NCI-H1436 (cell line): ENCODE results near the gene SUB1.
"Not testable (repeated sequence)": the region's sequence is repeated elsewhere in the genome, so short reads cannot be mapped to it uniquely, and the experiment has no call there.

ENCODE experiments used
- DNase-seq: peaks from one replicate; lab custom pipeline; 2025; lab: John Stamatoyannopoulos, UW

Gene SUB1

DNA sequence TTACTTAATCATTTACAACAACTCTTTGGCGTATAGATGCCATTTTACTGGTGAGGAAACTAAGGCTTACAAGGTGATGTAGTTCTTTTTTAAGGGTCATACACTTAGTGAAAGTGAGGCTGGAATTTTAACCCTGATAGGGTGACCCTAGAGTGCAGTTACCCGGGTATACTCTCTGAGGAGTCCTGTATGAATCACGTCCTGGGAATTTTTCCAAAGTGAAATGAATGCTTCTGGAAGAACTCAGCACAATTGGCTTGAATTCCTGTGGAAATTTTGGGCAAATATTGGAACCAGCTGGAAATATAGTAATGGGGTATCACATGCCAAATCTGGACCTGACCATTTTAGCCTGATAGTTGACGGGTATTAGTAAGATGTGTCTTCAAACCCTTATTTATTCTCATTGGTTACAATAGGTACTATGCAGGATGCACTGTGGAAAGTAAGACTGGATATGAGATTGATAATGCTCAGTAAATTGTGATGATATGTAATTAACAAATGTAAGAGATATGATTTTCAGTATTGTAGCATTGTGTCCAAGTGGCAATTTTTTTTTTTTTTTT, 14.8 kb downstream of the SUB1 start:
- DNase-seq = no peak

DNA sequence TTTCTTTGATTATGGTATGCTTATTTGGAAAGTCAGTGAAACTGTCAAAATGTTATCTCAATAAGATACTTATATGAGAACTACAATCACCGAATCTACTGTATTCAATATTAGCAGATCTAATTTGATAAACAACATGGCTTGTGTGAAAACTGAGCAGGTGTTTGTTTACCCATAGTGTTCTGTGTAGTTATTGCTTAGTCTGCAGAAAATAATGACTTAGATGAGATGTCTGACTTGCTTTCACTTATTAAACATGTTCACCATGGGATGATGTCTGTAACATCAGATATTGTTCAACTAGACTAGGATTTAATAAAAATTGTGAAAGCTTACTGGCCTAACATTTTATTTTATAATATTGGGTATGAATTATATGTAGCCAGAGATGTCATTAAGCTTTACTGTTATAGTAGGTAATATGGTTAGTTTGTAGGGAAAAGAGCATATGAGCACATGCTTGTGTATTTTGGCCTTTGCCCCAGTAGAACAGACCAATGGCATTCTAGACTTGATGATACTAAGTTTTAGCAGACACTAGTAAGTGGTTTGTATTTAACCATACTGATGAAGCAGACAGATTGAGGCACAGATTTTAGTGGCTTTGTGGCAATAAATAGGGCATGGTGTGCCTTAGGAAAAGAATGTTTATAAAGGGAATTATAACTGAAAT, 16.4 kb downstream of the SUB1 start:
- DNase-seq = no peak

GRCh38 chr5:32602906-32603305, 17.5 kb downstream of the SUB1 start:
- DNase-seq = no peak

DNA sequence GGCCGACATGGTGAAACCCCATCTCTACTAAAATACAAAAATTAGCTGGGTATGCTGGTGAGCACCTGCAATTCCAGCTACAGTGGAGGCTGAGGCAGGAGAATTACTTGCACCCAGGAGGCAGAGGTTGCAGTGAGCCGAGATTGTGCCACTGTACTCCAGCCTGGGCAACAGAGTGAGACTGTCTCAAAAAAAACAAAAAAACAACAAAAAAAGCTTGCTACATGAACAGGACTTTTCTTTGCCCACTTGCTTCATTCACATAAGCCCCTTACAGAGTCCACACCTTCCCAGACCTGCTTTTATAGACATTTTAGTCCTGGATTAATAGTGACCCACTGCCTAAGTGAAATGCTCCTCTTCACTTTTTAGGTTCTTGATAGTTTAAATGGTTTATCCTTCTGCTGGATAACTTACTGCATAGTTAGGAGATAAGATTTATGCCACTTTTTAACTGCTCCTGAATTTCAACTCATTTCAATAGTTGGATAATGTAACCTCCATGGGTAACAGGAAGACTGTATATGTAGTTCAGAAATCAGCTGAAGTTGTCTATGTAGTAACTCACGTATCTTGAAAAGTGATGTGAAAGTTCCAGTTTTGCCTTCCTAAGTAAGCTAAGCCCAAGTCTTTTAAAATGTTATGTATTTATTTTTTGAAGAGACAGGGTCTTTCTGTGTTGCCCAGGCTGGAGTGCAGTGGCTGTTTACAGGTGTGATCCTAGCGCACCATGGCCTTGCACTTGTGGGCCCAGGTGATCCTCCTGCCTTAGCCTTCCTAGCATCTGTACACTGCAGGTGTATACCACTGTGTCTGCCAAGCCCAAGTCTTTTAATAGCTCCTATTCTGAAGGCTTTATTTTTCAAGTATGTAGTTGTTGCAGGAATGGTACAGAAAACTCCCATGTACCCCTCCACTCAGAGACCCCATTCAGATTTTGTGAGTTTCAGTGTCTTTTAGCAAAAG, 19.7 kb downstream of the SUB1 start:
- DNase-seq = no peak

GRCh38 chr5:32605766-32606152, 20.4 kb downstream of the SUB1 start:
- DNase-seq = no peak

- DNase-seq = no peak
Measured at GRCh38 chr5:32612134-32612888, 27.0 kb downstream of the SUB1 start.

GRCh38 chr5:32613050-32613672, 27.8 kb downstream of the SUB1 start:
- peak; percentile 72 for DNase-seq

- no peak for DNase-seq
Measured at GRCh38 chr5:32615236-32615635, 29.9 kb downstream of the SUB1 start.

GRCh38 chr5:32618962-32619361, 33.6 kb downstream of the SUB1 start:
- no peak for DNase-seq

DNA sequence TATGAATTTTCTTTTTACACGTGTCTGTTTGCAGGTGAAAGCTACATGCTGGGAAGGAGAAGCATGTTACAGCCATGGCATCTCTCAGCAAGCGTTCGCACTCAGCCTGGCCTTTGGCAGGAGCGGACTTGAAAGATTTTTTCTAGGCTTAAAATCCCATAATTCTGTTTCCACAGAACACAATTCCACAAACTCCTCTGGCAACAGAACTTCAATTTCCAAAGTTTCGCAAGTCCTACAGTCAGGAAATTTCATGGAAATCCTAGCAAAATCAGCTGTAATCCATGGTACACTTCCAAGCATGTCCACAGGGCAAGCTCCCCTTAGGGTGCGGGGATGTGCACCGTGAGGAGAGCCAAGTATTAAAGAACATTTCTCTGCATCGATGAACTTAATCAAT, 35.9 kb downstream of the SUB1 start:
- DNase-seq = no peak

- DNase-seq = no peak
Measured at GRCh38 chr5:32625106-32625505, 39.7 kb downstream of the SUB1 start.

GRCh38 chr5:32625547-32625946, 40.2 kb downstream of the SUB1 start:
- DNase-seq = no peak

DNA sequence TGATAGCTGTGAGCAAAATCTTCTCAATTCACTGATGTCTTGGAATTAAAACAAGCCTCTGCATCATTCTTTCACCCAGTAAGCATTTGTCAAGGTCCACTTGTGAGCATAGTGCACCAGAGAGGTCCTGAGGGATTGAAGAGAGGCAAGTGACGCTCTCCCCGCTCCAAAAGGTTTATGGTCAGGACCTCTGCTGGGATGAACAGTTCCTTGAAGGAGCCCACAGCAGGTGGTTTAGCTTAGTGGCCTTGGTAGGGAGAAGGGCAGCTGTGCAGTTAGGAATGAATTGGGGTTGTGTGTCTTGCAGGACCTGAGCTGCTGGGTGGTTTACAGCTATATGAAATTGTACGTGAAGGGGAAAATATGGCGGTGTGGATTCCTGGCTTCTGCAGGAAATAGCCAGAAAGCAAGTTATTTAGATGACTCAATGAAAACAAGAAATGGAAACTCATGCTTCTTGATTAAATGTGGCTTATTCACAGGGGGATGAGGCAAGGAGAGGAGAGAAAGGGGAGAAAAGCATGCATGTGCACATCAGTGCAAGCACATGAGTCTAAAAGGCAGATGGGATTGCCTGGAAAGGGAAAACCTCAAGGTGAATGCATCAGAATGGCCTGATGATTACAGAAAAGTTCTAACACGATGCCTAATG, 42.0 kb downstream of the SUB1 start:
- DNase-seq = no peak

DNA sequence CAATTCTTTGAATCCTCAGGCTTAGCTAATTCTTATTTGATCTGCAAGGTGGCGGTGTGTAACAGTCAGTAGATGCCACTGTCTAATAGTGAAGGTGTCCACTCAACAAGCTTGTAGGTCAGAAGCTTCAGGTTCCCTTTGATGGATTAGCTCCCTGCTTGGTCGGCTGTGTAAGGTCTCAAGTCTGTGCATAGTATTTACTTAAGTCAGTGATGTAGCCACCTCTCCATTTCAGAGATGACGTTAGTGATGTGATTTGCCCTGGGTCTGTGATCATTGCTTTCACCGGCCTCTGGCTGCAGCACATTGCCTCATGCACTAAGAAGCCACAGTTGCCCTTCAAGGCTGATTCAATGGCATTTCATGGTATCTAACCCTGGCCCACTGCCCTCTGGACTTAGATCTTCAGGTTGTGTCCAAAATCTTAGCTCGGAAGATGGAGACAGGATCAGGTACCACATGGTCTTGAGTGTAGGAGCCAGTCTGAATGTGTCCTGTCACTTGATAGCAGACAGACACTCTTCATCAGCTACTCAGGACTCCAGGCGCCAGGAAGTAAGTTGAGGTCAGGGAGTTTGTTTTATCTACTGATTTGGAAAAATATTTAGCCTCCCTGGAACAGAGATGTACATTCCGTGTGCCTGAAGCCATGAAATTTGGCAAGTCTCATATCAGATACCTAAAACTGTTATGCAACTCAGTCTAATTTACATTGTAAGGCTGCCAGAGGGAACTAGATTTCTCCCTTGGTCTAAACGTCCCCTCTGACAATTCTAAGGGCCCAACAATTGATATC, 42.9 kb downstream of the SUB1 start:
- DNase-seq = no peak

DNA sequence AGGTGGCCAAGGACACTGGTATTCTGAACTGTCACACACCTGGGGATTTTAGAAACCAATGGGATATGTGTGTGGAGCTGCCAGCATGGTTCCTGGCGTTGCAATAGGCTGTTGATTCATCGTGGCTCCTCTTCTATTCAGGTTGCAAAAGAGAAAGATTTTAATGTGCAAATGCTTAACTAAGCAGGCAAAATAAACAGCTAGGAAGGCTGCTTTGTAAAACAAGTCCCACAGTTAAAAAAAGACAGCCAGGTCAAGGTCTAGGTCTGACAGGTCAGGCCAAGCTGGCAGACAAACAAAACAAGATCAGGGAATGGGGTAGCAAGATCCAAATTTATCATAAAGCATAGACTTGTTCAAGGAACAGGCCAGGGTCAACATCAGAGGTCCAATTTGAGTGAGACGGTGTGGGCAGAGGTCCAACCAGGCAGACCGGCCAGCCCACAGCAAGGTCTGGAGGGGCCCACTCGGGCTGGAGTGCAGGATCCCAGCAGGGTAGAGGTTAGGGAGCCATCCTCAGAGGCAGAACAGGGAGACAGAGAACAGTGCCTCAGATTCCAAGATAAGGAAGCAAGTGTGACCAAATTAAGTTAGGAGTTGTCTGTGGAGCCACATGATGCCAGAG, 45.6 kb downstream of the SUB1 start:
- no peak for DNase-seq

DNA sequence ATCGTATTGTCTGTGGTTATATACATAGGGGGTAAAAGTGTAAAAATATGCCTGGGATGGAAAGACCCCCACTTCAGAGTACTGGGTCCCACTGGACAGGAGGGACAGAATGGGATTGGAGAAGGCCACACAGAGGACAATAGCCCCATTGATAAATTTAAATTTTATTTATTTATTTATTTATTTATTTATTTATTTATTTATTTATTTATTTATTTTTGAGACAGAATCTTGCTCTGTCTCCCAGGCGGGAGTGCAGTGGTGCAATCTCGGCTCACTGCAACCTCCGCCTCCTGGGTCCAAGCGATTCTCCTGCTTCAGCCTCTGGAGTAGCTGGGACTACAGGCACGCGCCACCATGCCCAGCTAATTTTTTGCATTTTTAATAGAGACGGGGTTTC, 47.7 kb downstream of the SUB1 start:
- not testable (repeated sequence) for DNase-seq

- no peak for DNase-seq
Measured at GRCh38 chr5:32638309-32638708, 53.0 kb downstream of the SUB1 start.

DNA sequence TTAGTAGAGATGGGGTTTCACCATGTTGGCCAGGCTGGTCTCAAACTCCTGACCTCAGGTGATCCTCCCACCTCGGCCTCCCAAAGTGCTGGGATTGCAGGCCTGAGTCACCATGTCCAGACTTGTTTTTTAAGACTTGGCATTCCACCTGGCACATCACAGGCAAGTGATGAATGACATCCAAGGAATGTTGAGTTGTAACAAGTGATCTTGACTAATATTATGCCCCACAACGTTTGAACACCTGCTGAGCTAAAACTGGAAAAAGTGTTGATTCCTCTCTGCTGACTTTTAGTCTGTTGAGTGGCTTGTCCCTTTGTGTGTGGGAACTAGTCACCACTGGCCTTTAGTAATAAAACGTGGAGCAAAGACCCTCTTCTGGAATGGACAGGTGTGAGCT, 54.6 kb downstream of the SUB1 start:
- DNase-seq = no peak

DNA sequence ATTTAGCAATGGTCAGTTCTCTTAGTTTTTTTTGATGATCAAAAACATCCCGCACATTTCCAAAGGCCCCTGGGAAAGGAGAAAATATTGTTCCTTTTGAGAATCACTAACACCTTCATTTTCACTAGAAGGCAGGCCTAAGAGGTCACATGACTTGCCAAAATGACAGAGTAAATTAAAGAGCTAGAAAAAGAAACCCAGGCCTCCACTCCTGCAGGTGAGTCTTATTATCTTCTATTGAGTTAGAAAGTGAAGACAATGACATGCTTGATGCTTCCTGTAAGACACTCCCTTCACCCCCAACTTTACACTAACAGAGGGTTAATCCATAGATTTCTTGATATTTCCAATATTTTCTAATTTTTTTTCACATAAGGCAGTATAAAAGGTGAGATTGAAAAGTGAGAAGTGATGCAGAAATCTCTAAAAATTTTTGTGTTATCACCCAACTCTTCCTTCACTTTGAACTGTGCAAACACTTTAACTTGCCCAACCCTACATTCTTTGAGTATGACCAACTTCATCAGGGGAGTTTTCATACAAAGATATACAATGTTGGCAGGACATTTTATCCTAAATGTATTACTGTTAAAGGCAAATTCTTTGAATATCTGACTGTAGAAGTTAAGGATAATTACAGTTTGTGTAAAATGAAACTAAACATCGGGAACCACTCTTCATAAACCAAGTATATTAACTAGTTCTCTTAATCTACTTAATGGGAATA, 57.1 kb downstream of the SUB1 start:
- DNase-seq = no peak
